Measurements from ENCODE around the gene VAMP2.

- TF ChIP-seq ZNF280A (IDR thresholded peaks at IDR 0.05; ENCODE audit: low read depth, partially characterized antibody) (no peak), JUNB (CRISPR knock-in tag; conservative IDR thresholded peaks at IDR 0.05) (no peak), MTA1 (IDR thresholded peaks at IDR 0.05; ENCODE audit: borderline replicate concordance) (no peak), ZKSCAN1 (IDR thresholded peaks at IDR 0.05; ENCODE audit: low read depth, low read length) (no peak), POLR2AphosphoS5 (IDR thresholded peaks at IDR 0.05; ENCODE audit: control insufficient read depth, insufficient read depth, low read depth, low read length) (no peak)
- TF ChIP-seq, protein P1, sequence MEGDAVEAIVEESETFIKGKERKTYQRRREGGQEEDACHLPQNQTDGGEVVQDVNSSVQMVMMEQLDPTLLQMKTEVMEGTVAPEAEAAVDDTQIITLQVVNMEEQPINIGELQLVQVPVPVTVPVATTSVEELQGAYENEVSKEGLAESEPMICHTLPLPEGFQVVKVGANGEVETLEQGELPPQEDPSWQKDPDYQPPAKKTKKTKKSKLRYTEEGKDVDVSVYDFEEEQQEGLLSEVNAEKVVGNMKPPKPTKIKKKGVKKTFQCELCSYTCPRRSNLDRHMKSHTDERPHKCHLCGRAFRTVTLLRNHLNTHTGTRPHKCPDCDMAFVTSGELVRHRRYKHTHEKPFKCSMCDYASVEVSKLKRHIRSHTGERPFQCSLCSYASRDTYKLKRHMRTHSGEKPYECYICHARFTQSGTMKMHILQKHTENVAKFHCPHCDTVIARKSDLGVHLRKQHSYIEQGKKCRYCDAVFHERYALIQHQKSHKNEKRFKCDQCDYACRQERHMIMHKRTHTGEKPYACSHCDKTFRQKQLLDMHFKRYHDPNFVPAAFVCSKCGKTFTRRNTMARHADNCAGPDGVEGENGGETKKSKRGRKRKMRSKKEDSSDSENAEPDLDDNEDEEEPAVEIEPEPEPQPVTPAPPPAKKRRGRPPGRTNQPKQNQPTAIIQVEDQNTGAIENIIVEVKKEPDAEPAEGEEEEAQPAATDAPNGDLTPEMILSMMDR (IDR thresholded peaks at IDR 0.05 in 2 of 3, conservative IDR thresholded peaks at IDR 0.05 in 1 of 3; ENCODE audit: insufficient read depth in 2 of 3, low read depth in 1 of 3, low read length in 3 of 3), result no peak
These were observed 39.6 kb downstream of the VAMP2 start for GRCh38 chr17:8122924-8123694.
